ENCODE results near the gene SIGLEC14.

DNA sequence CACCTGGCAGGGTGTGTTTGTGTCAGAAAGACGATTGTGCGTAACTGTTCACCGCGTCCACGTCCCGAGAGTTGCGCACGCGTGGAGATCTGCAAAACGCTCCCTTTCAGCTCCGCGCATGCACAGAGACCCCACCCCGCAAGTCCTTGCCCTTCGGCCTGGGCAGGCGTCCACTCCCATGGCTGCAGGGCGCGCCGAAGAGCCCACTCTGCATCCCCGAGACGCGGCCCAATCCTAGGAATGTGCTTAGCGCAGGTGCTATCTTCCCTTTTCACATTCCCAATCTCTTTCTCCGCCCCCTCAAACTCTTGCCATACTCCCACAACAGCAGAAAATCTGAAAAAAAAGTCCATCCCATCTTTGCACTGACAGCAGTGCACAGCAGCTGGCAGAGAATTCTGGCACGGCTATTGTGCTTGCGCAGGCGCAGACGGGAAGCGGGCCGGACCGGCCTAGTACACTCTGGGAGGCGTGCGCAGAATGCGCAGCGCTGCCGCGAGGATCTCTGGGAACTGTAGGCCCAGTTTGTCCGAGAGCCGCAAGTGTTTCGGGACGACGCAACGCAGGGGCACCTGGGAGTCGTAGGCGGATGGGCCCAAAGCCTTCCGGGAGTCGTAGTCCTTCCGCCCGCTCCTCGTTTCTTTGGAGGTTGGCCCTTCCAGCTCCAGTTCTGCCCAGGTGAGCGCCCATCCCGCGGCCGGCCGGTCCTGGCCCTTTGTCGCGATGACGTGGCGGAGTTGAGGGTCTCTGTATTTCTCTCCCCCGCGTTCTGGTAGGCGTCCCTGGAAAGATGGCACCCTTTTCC, 52.5 kb downstream of the SIGLEC14 start:
- no peak for TF ChIP-seq POLR2A (IDR thresholded peaks at IDR 0.05)
- TF ChIP-seq, protein P1, sequence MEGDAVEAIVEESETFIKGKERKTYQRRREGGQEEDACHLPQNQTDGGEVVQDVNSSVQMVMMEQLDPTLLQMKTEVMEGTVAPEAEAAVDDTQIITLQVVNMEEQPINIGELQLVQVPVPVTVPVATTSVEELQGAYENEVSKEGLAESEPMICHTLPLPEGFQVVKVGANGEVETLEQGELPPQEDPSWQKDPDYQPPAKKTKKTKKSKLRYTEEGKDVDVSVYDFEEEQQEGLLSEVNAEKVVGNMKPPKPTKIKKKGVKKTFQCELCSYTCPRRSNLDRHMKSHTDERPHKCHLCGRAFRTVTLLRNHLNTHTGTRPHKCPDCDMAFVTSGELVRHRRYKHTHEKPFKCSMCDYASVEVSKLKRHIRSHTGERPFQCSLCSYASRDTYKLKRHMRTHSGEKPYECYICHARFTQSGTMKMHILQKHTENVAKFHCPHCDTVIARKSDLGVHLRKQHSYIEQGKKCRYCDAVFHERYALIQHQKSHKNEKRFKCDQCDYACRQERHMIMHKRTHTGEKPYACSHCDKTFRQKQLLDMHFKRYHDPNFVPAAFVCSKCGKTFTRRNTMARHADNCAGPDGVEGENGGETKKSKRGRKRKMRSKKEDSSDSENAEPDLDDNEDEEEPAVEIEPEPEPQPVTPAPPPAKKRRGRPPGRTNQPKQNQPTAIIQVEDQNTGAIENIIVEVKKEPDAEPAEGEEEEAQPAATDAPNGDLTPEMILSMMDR (IDR thresholded peaks at IDR 0.05) = peak in 1 of 3 donors; percentile 5
